GM23338 (cell line): ENCODE data around the gene HOXD8. TPM values are rescaled to one million over a fixed set of nuclear protein-coding genes. Genes with fewer than 3 reads are reported as not detected.

Experiments
- ATAC-seq: fragments of 200-7000 bp; cut with Tn5 transposase; 3 replicates; pipeline ENCODE4 v1.9.1; 2020
- DNase-seq: peaks from one replicate; pipeline ENCODE4 v3.0.0-alpha.2; 2015; ENCODE audit warnings: low spot score
- H2AFZ ChIP-seq: fragments of 200-600 bp; sonication (generic); 2 replicates; pipeline ENCODE4 v1.8.0; 2016; ENCODE audit warnings: antibody characterized with exemption, mild to moderate bottlenecking, moderate library complexity
- H3F3A ChIP-seq: fragments of 200-600 bp; sonication (generic); replicated peaks from 2 replicates; pipeline ENCODE4 v1.8.0; 2017; ENCODE audit warnings: antibody characterized with exemption, mixed run types, low read depth
- H3K27ac ChIP-seq: fragments of 200-600 bp; sonication (generic); 2 replicates; pipeline ENCODE4 v1.6.1; 2016; ENCODE audit warnings: low read depth
- H3K27me3 ChIP-seq: fragments of 200-600 bp; sonication (generic); 2 replicates; pipeline ENCODE4 v1.8.0; 2016; ENCODE audit warnings: mild to moderate bottlenecking, mixed run types, moderate library complexity; ENCODE audit not compliant: insufficient read depth
- H3K36me3 ChIP-seq: fragments of 200-600 bp; sonication (generic); 2 replicates; pipeline ENCODE4 v1.8.0; 2016; ENCODE audit warnings: mild to moderate bottlenecking; ENCODE audit not compliant: insufficient read depth
- H3K4me1 ChIP-seq: fragments of 200-600 bp; sonication (generic); 2 replicates; pipeline ENCODE4 v1.8.0; 2016; ENCODE audit warnings: mild to moderate bottlenecking, moderate library complexity; ENCODE audit not compliant: insufficient read depth
- H3K4me2 ChIP-seq: fragments of 200-600 bp; sonication (generic); 2 replicates; pipeline ENCODE4 v1.7.1; 2017; ENCODE audit warnings: mixed run types
- H3K4me3 ChIP-seq: fragments of 200-600 bp; sonication (generic); 2 replicates; pipeline ENCODE4 v1.6.1; 2016; ENCODE audit warnings: mixed run types
- H3K79me2 ChIP-seq: fragments of 200-600 bp; sonication (generic); replicated peaks from 2 replicates; pipeline ENCODE4 v1.8.0; 2017; ENCODE audit warnings: mild to moderate bottlenecking; ENCODE audit not compliant: insufficient read depth
- H3K9me2 ChIP-seq: fragments of 200-600 bp; sonication (generic); 2 replicates; pipeline ENCODE4 v1.8.0; 2017; ENCODE audit not compliant: insufficient read depth
- H4K20me1 ChIP-seq: fragments of 200-600 bp; sonication (generic); replicated peaks from 2 replicates; pipeline ENCODE4 v1.8.0; 2017; ENCODE audit warnings: mild to moderate bottlenecking; ENCODE audit not compliant: insufficient read depth
- H3K27ac Mint-ChIP-seq: 2 replicates; pipeline ENCODE4 v1.8.0; 2020; ENCODE audit warnings: inconsistent platforms, mild to moderate bottlenecking, moderate library complexity, mixed read lengths
- H3K27me3 Mint-ChIP-seq: 3 replicates; pipeline ENCODE4 v1.8.0; 2022; ENCODE audit warnings: low read depth, mild to moderate bottlenecking, moderate library complexity, mixed read lengths, inconsistent platforms; ENCODE audit not compliant: insufficient read depth, poor library complexity
- H3K36me3 Mint-ChIP-seq: 3 replicates; pipeline ENCODE4 v1.8.0; 2021; ENCODE audit warnings: low read depth, mild to moderate bottlenecking, inconsistent platforms, moderate library complexity, mixed read lengths
- H3K4me1 Mint-ChIP-seq: 3 replicates; pipeline ENCODE4 v1.8.0; 2020; ENCODE audit warnings: mild to moderate bottlenecking, inconsistent platforms, mixed read lengths
- H3K4me3 Mint-ChIP-seq: 3 replicates; pipeline ENCODE4 v1.8.0; 2021; ENCODE audit warnings: moderate library complexity, mild to moderate bottlenecking, inconsistent platforms, mixed read lengths
- H3K9me3 Mint-ChIP-seq: 3 replicates; pipeline ENCODE4 v1.8.0; 2020; ENCODE audit warnings: moderate library complexity, mild to moderate bottlenecking, inconsistent platforms, mixed read lengths
- CREB1 ChIP-seq: fragments of 250-450 bp; sonication (Bioruptor Pico); IDR thresholded peaks from 2 replicates; pipeline ENCODE4 v1.5.0; 2020; ENCODE audit warnings: low read depth, mild to moderate bottlenecking, moderate library complexity
- ETS1 ChIP-seq: IDR thresholded peaks from 2 replicates; pipeline ENCODE4 v1.6.1; 2016; ENCODE audit warnings: antibody characterized with exemption
- EZH2 ChIP-seq: fragments of 200-600 bp; sonication (generic); IDR thresholded peaks from one replicate; pipeline ENCODE4 v1.8.0; 2017; ENCODE audit warnings: antibody characterized with exemption, mild to moderate bottlenecking, low read depth; ENCODE audit not compliant: unreplicated experiment
- EZH2phosphoT487 ChIP-seq: fragments of 200-600 bp; sonication (generic); IDR thresholded peaks from one replicate; pipeline ENCODE4 v1.8.1; 2018; ENCODE audit warnings: antibody characterized with exemption; ENCODE audit not compliant: unreplicated experiment
- NANOG ChIP-seq: IDR thresholded peaks from 2 replicates; pipeline ENCODE4 v1.6.1; 2016; ENCODE audit warnings: antibody characterized with exemption, borderline replicate concordance
- STAT1 ChIP-seq: IDR thresholded peaks from one replicate; pipeline ENCODE4 v1.6.1; 2016; ENCODE audit warnings: antibody characterized with exemption; ENCODE audit not compliant: unreplicated experiment
- ZNF331 ChIP-seq: fragments of 250-450 bp; sonication (Bioruptor Pico); IDR thresholded peaks from 2 replicates; pipeline ENCODE4 v1.5.0; 2020; ENCODE audit warnings: low read depth, mild to moderate bottlenecking, moderate library complexity
- ZNF462 ChIP-seq: fragments of 250-450 bp; sonication (Bioruptor Pico); IDR thresholded peaks from 2 replicates; pipeline ENCODE4 v1.5.0; 2020; ENCODE audit warnings: mild to moderate bottlenecking, moderate library complexity
- polyA plus RNA-seq: library from polyadenylated mRNA; unstranded; fragments of >200 nt; fragmentation: Nextera tagmentation; extraction: Ambion mirVana; gene quantifications from 2 replicates; pipeline ENCODE4 v1.2.1, GENCODE V29; 2016
- total RNA-seq: library from RNA; depleted of rRNA; stranded (reverse); fragments of >200 nt; shearing (Covaris generic); gene quantifications from 2 replicates; pipeline ENCODE4 v1.2.3, GENCODE V29; 2014

Gene HOXD8
- total and polyA plus RNA-seq, 2 experiments from 2014 or later, result not detected

GRCh38 chr2:176124110-176124946 lies 5.2 kb upstream of the HOXD8 start:
- no peaks in the 10 kb centered on the region for H3K36me3 Mint-ChIP-seq
- H3K4me3 Mint-ChIP-seq, result peak overlapping the region; percentile 45; the same call in 1 of the 3 replicates
- DNase-seq (no peak), ATAC-seq (no peak)
- H3K4me1 Mint-ChIP-seq, result peaks cover 25% of the 10 kb centered on the region
- Histone ChIP-seq H3K79me2 (no peaks in the 10 kb centered on the region), H3F3A (peaks cover 54% of the 10 kb centered on the region; the same call in 1 of the 2 replicates), H3K36me3 (no peaks in the 10 kb centered on the region), H3K9me2 (no peaks in the 10 kb centered on the region), H3K4me2 (0 out of 2 replicates have a peak overlapping the region, but pooled peaks have one; percentile 38), H3K27me3 (peaks cover 100% of the 10 kb centered on the region), H3K4me1 (peaks cover 16% of the 10 kb centered on the region), H4K20me1 (peaks cover 34% of the 10 kb centered on the region), H2AFZ (no peak overlapping the region), H3K4me3 (no peak overlapping the region), H3K27ac (no peak overlapping the region)
- no peak overlapping the region for H3K27ac Mint-ChIP-seq
- TF ChIP-seq EZH2 (peak; percentile 82), EZH2phosphoT487 (no peak), ZNF462 (CRISPR knock-in tag) (no peak), STAT1 (no peak), NANOG (no peak), CREB1 (no peak), ZNF331 (CRISPR knock-in tag) (no peak), ETS1 (no peak)
- peaks cover 10% of the 10 kb centered on the region; the same call in 2 of the 3 replicates for H3K9me3 Mint-ChIP-seq
- H3K27me3 Mint-ChIP-seq, result peaks cover 99% of the 10 kb centered on the region
